ENCODE results near the gene KCTD20. TPM values are rescaled to one million over a fixed set of nuclear protein-coding genes. Genes with fewer than 3 reads are reported as not detected.

Gene KCTD20
- total and polyA plus RNA-seq, 2 experiments from 2014 or later = 7.4 to 25.0 TPM

GRCh38 chr6:36504181-36504580 is 61.4 kb downstream of the KCTD20 start (continued):
- no peak for TF ChIP-seq CREB1 (CRISPR knock-in tag; IDR thresholded peaks at IDR 0.05; ENCODE audit: low read depth)
- no peak for TF ChIP-seq REST (IDR thresholded peaks at IDR 0.05; ENCODE audit: unreplicated experiment)

- no peaks in the 10 kb centered on the region for H3F3A ChIP-seq (replicated peaks; ENCODE audit: low read depth)
- no peak overlapping the region for H3K4me2 ChIP-seq
- TF ChIP-seq EZH2phosphoT487 (IDR thresholded peaks at IDR 0.05; ENCODE audit: unreplicated experiment) = no peak
- TF ChIP-seq ETS1 (IDR thresholded peaks at IDR 0.05) = no peak
- TF ChIP-seq STAT1 (IDR thresholded peaks at IDR 0.05; ENCODE audit: unreplicated experiment) = no peak
- no peak for TF ChIP-seq EZH2 (IDR thresholded peaks at IDR 0.05; ENCODE audit: low read depth, unreplicated experiment)
- TF ChIP-seq POLR2AphosphoS5 (IDR thresholded peaks at IDR 0.05; ENCODE audit: low read depth) = no peak
- no peak for TF ChIP-seq NANOG (IDR thresholded peaks at IDR 0.05; ENCODE audit: borderline replicate concordance)
- H4K20me1 ChIP-seq (replicated peaks; ENCODE audit: insufficient read depth) = no peaks in the 10 kb centered on the region
- ATAC-seq (no peak), DNase-seq (ENCODE audit: low spot score) (no peak)
- no peaks in the 10 kb centered on the region for H3K9me2 ChIP-seq (ENCODE audit: insufficient read depth)
- H3K27me3 Mint-ChIP-seq (ENCODE audit: insufficient read depth, low read depth, poor library complexity) = no peaks in the 10 kb centered on the region
- H3K27me3 ChIP-seq (ENCODE audit: insufficient read depth) = no peaks in the 10 kb centered on the region
- no peaks in the 10 kb centered on the region; the same call in none of the 2 replicates for H3K36me3 ChIP-seq (ENCODE audit: insufficient read depth)
- no peak overlapping the region for H3K4me3 Mint-ChIP-seq
- peaks cover 3% of the 10 kb centered on the region; the same call in 1 of the 3 replicates for H3K9me3 Mint-ChIP-seq
- no peak overlapping the region for H3K4me3 ChIP-seq
- no peaks in the 10 kb centered on the region; the same call in 1 of the 3 replicates for H3K4me1 Mint-ChIP-seq
- no peak overlapping the region for H3K27ac Mint-ChIP-seq
- no peaks in the 10 kb centered on the region for H3K79me2 ChIP-seq (replicated peaks; ENCODE audit: insufficient read depth)
- no peaks in the 10 kb centered on the region for H3K4me1 ChIP-seq (ENCODE audit: insufficient read depth)
- H3K36me3 Mint-ChIP-seq (ENCODE audit: low read depth) = peaks cover 18% of the 10 kb centered on the region
- no peak overlapping the region for H2AFZ ChIP-seq
- H3K27ac ChIP-seq (ENCODE audit: low read depth) = no peak overlapping the region
These were observed 62.2 kb downstream of the KCTD20 start for GRCh38 chr6:36504982-36505381.

GRCh38 chr6:36505744-36506534 is 63.1 kb downstream of the KCTD20 start:
- Mint-ChIP-seq H3K27me3 (ENCODE audit: insufficient read depth, low read depth, poor library complexity) (peaks cover 3% of the 10 kb centered on the region), H3K9me3 (peaks cover 8% of the 10 kb centered on the region; the same call in 1 of the 3 replicates), H3K27ac (no peak overlapping the region), H3K36me3 (ENCODE audit: low read depth) (peaks cover 27% of the 10 kb centered on the region), H3K4me1 (no peaks in the 10 kb centered on the region; the same call in 1 of the 3 replicates), H3K4me3 (no peak overlapping the region)
- H3K4me2 ChIP-seq = no peak overlapping the region
- no peak for ATAC-seq
- no peak overlapping the region for H3K27ac ChIP-seq (ENCODE audit: low read depth)
- no peaks in the 10 kb centered on the region for H3K4me1 ChIP-seq (ENCODE audit: insufficient read depth)
- H3K4me3 ChIP-seq = no peak overlapping the region
- H3K9me2 ChIP-seq (ENCODE audit: insufficient read depth) = no peaks in the 10 kb centered on the region
- no peaks in the 10 kb centered on the region for H3K27me3 ChIP-seq (ENCODE audit: insufficient read depth)
- no peaks in the 10 kb centered on the region for H3K79me2 ChIP-seq (replicated peaks; ENCODE audit: insufficient read depth)
- no peaks in the 10 kb centered on the region for H3F3A ChIP-seq (replicated peaks; ENCODE audit: low read depth)
- H4K20me1 ChIP-seq (replicated peaks; ENCODE audit: insufficient read depth) = no peaks in the 10 kb centered on the region
- DNase-seq (ENCODE audit: low spot score) = no peak
- no peak overlapping the region for H2AFZ ChIP-seq
- no peaks in the 10 kb centered on the region; the same call in none of the 2 replicates for H3K36me3 ChIP-seq (ENCODE audit: insufficient read depth)
- no peak for TF ChIP-seq EZH2 (IDR thresholded peaks at IDR 0.05; ENCODE audit: low read depth, unreplicated experiment)
